Mucosa of descending colon (tissue), 3 donors: ENCODE results near the gene UNC79. TPM values are rescaled to one million over a fixed set of nuclear protein-coding genes. Genes with fewer than 3 reads are reported as not detected.

ENCODE experiments used
- ATAC-seq: fragments of 200-7000 bp; cut with Tn5 transposase; one replicate; pipeline ENCODE4 v1.9.1; 2020; ENCODE audit warnings: mild to moderate bottlenecking, moderate library complexity
- DNase-seq, 3 donors: peaks; one replicate each; pipeline ENCODE4 v3.0.0-alpha.2; 2020
- H3K36me3 ChIP-seq: fragments of 200-600 bp; one replicate; pipeline ENCODE4 v1.8.0; 2021; ENCODE audit warnings: low read depth, mild to moderate bottlenecking
- H3K4me1 ChIP-seq: fragments of 200-600 bp; one replicate; pipeline ENCODE4 v1.8.0; 2021; ENCODE audit warnings: low read depth, mild to moderate bottlenecking
- H3K4me3 ChIP-seq: fragments of 200-600 bp; one replicate; pipeline ENCODE4 v1.8.0; 2021; ENCODE audit warnings: mild to moderate bottlenecking
- H3K9me3 ChIP-seq: fragments of 200-600 bp; one replicate; pipeline ENCODE4 v1.8.0; 2021; ENCODE audit warnings: mild to moderate bottlenecking
- CTCF ChIP-seq: fragments of 200-600 bp; IDR thresholded peaks from one replicate; pipeline ENCODE4 v1.8.0; 2022; ENCODE audit warnings: antibody characterized with exemption, mild to moderate bottlenecking
- intact Hi-C, 2 donors: fragments of 100-400 bp; cut with DNase I in 1 of 2; cut with micrococcal nuclease in 1 of 2; formaldehyde crosslinking; loops; one replicate each; pipeline versions ENCODE4 v1.11.0 to v1.11.1; 2022; cut with DNase I, micrococcal nuclease
- total RNA-seq, 3 donors: library from RNA; stranded (reverse); fragmentation: NEBNext Ultra II Directional in 2 of 3; extraction: Animal tissue kit (Norgen Biotek cat#: 25700) in 2 of 3; gene quantifications; one replicate each; pipeline versions ENCODE4 v1.2.1 to v1.2.4, GENCODE V29; 2021 to 2023
- donor health status: DM: no; HTN: no; CAD: no; lungs with moderate emphysema.
- donor health status: DM: no; HTN: no; CAD: no.
- donor health status: DM: no; HTN: yes; CAD: no.

Gene UNC79
- total RNA-seq, 3 donors from 2014 or later: 0.09 to 0.89 (median 0.12) TPM

GRCh38 chr14:93533437-93533836 is 102.7 kb downstream of the UNC79 start:
- no peaks in the 10 kb centered on the region for H3K36me3 ChIP-seq
- no peak for TF ChIP-seq CTCF
- DNase-seq (no peak), ATAC-seq (no peak)
- no peaks in the 10 kb centered on the region for H3K9me3 ChIP-seq
- intact Hi-C loops: no loop called here
- H3K4me3 ChIP-seq: no peak overlapping the region
- H3K4me1 ChIP-seq: no peaks in the 10 kb centered on the region

- TF ChIP-seq CTCF: no peak
- Histone ChIP-seq H3K36me3 (no peaks in the 10 kb centered on the region), H3K4me3 (no peak overlapping the region), H3K9me3 (no peaks in the 10 kb centered on the region), H3K4me1 (no peaks in the 10 kb centered on the region)
- intact Hi-C loops: no loop called here
- ATAC-seq: peak; percentile 54
- DNase-seq: no peak
Observed at GRCh38 chr14:93533842-93534241, 103.1 kb downstream of the UNC79 start.

GRCh38 chr14:93535537-93535936 is 104.8 kb downstream of the UNC79 start:
- no peak for ATAC-seq
- DNase-seq: no peak
- Histone ChIP-seq H3K4me3 (no peak overlapping the region), H3K4me1 (no peaks in the 10 kb centered on the region), H3K36me3 (no peaks in the 10 kb centered on the region), H3K9me3 (no peaks in the 10 kb centered on the region)
- TF ChIP-seq CTCF: no peak
- intact Hi-C loops: no loop called here

- no peaks in the 10 kb centered on the region for H3K4me1 ChIP-seq
- H3K4me3 ChIP-seq: no peak overlapping the region
- H3K36me3 ChIP-seq: no peaks in the 10 kb centered on the region
- H3K9me3 ChIP-seq: no peaks in the 10 kb centered on the region
- intact Hi-C loops: no loop called here
- DNase-seq (no peak), ATAC-seq (no peak)
- no peak for TF ChIP-seq CTCF
Observed at GRCh38 chr14:93536945-93537344, 106.2 kb downstream of the UNC79 start.

DNA sequence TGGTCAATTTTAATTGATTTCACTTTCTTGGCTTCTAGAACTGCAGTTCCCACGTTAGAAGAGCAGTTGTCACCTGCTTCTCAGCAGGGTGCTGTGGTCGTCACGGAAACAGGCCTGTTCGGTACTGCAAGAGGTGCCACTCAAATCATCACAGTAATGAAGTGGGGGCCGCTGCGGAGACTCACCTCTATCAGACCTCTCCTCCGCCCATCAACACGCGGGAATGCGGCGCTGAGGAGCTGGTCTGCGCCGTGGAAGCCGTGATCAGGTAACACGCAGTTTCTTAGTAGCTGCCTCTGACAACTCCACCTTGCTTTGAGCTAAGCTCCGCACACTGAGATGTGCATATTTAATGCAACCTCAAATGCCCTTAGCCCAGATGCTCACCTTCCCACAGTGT is 107.2 kb downstream of the UNC79 start:
- Histone ChIP-seq H3K9me3 (no peaks in the 10 kb centered on the region), H3K4me1 (no peaks in the 10 kb centered on the region), H3K36me3 (no peaks in the 10 kb centered on the region), H3K4me3 (no peak overlapping the region)
- DNase-seq (no peak), ATAC-seq (no peak)
- intact Hi-C loops: no loop called here
- no peak for TF ChIP-seq CTCF

GRCh38 chr14:93538413-93538812 is 107.7 kb downstream of the UNC79 start:
- TF ChIP-seq CTCF: no peak
- DNase-seq (no peak), ATAC-seq (no peak)
- Histone ChIP-seq H3K4me1 (no peaks in the 10 kb centered on the region), H3K36me3 (no peaks in the 10 kb centered on the region), H3K9me3 (no peaks in the 10 kb centered on the region), H3K4me3 (no peak overlapping the region)
- intact Hi-C loops: no loop called here
